A673 (cell line): ENCODE results near the gene CST9.

ENCODE experiments used
- EZH2 ChIP-seq: fragments of 200-600 bp; sonication (generic); IDR thresholded peaks from 2 replicates; pipeline ENCODE4 v1.6.1; 2017; ENCODE audit warnings: borderline replicate concordance, low read depth, mild to moderate bottlenecking, mixed read lengths, antibody characterized with exemption, low read length; ENCODE audit not compliant: poor library complexity, severe bottlenecking
- TF ChIP-seq, protein P1 (sequence below): fragments of 300-800, 200-600 bp; sonication (generic); conservative IDR thresholded peaks from 2 replicates; pipeline ENCODE4 v1.5.1; 2017; ENCODE audit warnings: low read depth, mild to moderate bottlenecking, antibody characterized with exemption, low read length, moderate library complexity, mixed read lengths

- TF ChIP-seq, protein P1, sequence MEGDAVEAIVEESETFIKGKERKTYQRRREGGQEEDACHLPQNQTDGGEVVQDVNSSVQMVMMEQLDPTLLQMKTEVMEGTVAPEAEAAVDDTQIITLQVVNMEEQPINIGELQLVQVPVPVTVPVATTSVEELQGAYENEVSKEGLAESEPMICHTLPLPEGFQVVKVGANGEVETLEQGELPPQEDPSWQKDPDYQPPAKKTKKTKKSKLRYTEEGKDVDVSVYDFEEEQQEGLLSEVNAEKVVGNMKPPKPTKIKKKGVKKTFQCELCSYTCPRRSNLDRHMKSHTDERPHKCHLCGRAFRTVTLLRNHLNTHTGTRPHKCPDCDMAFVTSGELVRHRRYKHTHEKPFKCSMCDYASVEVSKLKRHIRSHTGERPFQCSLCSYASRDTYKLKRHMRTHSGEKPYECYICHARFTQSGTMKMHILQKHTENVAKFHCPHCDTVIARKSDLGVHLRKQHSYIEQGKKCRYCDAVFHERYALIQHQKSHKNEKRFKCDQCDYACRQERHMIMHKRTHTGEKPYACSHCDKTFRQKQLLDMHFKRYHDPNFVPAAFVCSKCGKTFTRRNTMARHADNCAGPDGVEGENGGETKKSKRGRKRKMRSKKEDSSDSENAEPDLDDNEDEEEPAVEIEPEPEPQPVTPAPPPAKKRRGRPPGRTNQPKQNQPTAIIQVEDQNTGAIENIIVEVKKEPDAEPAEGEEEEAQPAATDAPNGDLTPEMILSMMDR, result no peak
- TF ChIP-seq EZH2, result no peak
These were observed 39.9 kb upstream of the CST9 start for GRCh38 chr20:23645575-23645974.
